Neural cell (in vitro differentiated cells): ENCODE data around the gene LNX1.

Experiments
- CTCF ChIP-seq: fragments of 450-650 bp; IDR thresholded peaks from 2 replicates; pipeline ENCODE4 v1.5.1; 2014; ENCODE audit warnings: antibody characterized with exemption, mild to moderate bottlenecking, moderate library complexity; ENCODE audit not compliant: poor library complexity, severe bottlenecking
- EZH2 ChIP-seq: fragments of 200-600, 300-800 bp; shearing (Covaris generic), sonication (generic); IDR thresholded peaks from 2 replicates; pipeline ENCODE4 v1.6.1; 2014; ENCODE audit warnings: antibody characterized with exemption, low read length, borderline replicate concordance, mild to moderate bottlenecking; ENCODE audit not compliant: insufficient read depth, poor library complexity, severe bottlenecking
- POLR2AphosphoS5 ChIP-seq: IDR thresholded peaks from 2 replicates; pipeline ENCODE4 v1.6.1; 2012
- TAF1 ChIP-seq: IDR thresholded peaks from 2 replicates; pipeline ENCODE4 v1.6.1; 2012; ENCODE audit warnings: low read depth

GRCh38 chr4:53421791-53422190 is 169.5 kb downstream of the LNX1 start:
- TF ChIP-seq CTCF (no peak), POLR2AphosphoS5 (no peak), EZH2 (no peak), TAF1 (no peak)
